K562 (cell line): Measurements from ENCODE around the gene CCDC192. TPM values are rescaled to one million over a fixed set of nuclear protein-coding genes. Genes with fewer than 3 reads are reported as not detected.

ENCODE experiments used
- ATAC-seq: fragments of 200-7000 bp; cut with Tn5 transposase; 3 replicates; pipeline ENCODE4 v1.9.1; 2020; ENCODE audit warnings: moderate library complexity
- BruUV-seq: library from RNA; stranded (reverse); fragments of 400-500 nt; replicated peaks from 2 replicates; lab custom pipeline; 2021; lab: Mats Ljungman, UMichigan
- CTCF ChIA-PET: fragments of 300-600 bp; formaldehyde crosslinking; extraction: SDS; loops from one replicate; lab custom pipeline; 2021; ENCODE audit warnings: low intra/inter-chr PET ratio; lab: Yijun Ruan, JAX
- POLR2A ChIA-PET: fragments of 300-600, 350-650 bp; sonication (Branson Sonifier 250); formaldehyde crosslinking; extraction: SDS; loops from one replicate; lab custom pipeline; 2021; ENCODE audit warnings: antibody characterized with exemption, inconsistent platforms; lab: Yijun Ruan, JAX
- DNase-seq, 4 experiments: peaks; one replicate each; pipeline versions ENCODE4 v3.0.0 to v3.0.0-alpha.2; 2011 to 2018; ENCODE audit warnings: low spot score in 3 of 4, mixed read lengths in 3 of 4; ENCODE audit errors: extremely low read depth in 1 of 4
- FAIRE-seq: peaks from 2 replicates; lab custom pipeline; 2011; peaks lifted over from hg19 to GRCh38; lab: Jason Lieb, UNC
- H2AFZ ChIP-seq: 2 replicates; pipeline ENCODE4 v1.6.0; 2011; ENCODE audit warnings: low read depth, low read length, control low read depth, inconsistent platforms
- H3K27ac ChIP-seq: fragments of 200-600 bp; 3 replicates; pipeline ENCODE4 v1.8.0; 2011; ENCODE audit warnings: low read depth, mild to moderate bottlenecking, control low read depth, inconsistent platforms, low read length, moderate library complexity, mixed read lengths; ENCODE audit errors: extremely low read depth
- H3K27me3 ChIP-seq, 2 experiments: fragments of 300-600 bp in 1 of 2; 2 replicates in 1 of 2; 3 replicates in 1 of 2; pipeline versions ENCODE4 v1.6.0 to v1.8.0; 2011; ENCODE audit warnings: inconsistent platforms in 2 of 2, low read length in 2 of 2, mild to moderate bottlenecking in 1 of 2, mixed read lengths in 1 of 2, moderate library complexity in 1 of 2; ENCODE audit not compliant: control insufficient read depth in 2 of 2, insufficient read depth in 2 of 2
- H3K36me3 ChIP-seq: fragments of 300-600 bp; 3 replicates; pipeline ENCODE4 v1.8.0; 2011; ENCODE audit warnings: mild to moderate bottlenecking, low read length, inconsistent platforms; ENCODE audit not compliant: control insufficient read depth, insufficient read depth
- H3K4me1 ChIP-seq, 2 experiments: fragments of 200-600 bp in 1 of 2; replicated peaks in 1 of 2; 2 replicates in 1 of 2; 3 replicates in 1 of 2; pipeline versions ENCODE4 v1.5.1 to v1.8.0; 2011; ENCODE audit warnings: inconsistent platforms in 2 of 2, low read length in 2 of 2, mild to moderate bottlenecking in 1 of 2, mixed read lengths in 1 of 2, moderate library complexity in 1 of 2; ENCODE audit not compliant: control insufficient read depth in 2 of 2, insufficient read depth in 2 of 2
- H3K4me2 ChIP-seq: 2 replicates; pipeline ENCODE4 v1.6.1; 2011; ENCODE audit warnings: low read length, control low read depth, inconsistent platforms, mixed read lengths; ENCODE audit not compliant: insufficient read depth
- H3K4me3 ChIP-seq: fragments of 200-600 bp; sonication (generic), shearing (Covaris generic); 2 replicates; pipeline ENCODE4 v1.5.1; 2016; ENCODE audit warnings: control low read depth, inconsistent platforms
- H3K79me2 ChIP-seq: fragments of 200-600 bp; 3 replicates; pipeline ENCODE4 v1.8.0; 2011; ENCODE audit warnings: low read length, inconsistent platforms; ENCODE audit not compliant: control insufficient read depth, insufficient read depth
- H3K9ac ChIP-seq, 2 experiments: 2 replicates each; pipeline versions ENCODE4 v1.6.0 to v1.6.1; 2011; ENCODE audit warnings: low read depth in 2 of 2, low read length in 2 of 2, control low read depth in 1 of 2, inconsistent platforms in 1 of 2, mild to moderate bottlenecking in 1 of 2, mixed read lengths in 1 of 2; ENCODE audit not compliant: insufficient read depth in 1 of 2
- H3K9me1 ChIP-seq: one replicate; pipeline ENCODE4 v1.6.0; 2011; ENCODE audit warnings: inconsistent platforms, mild to moderate bottlenecking, low read length, moderate library complexity; ENCODE audit not compliant: control insufficient read depth, insufficient read depth
- H3K9me3 ChIP-seq: replicated peaks from 2 replicates; pipeline ENCODE4 v1.5.1; 2011; ENCODE audit warnings: low read depth, low read length, inconsistent platforms; ENCODE audit not compliant: control insufficient read depth, insufficient read depth
- H4K20me1 ChIP-seq: replicated peaks from 2 replicates; pipeline ENCODE4 v1.6.1; 2011; ENCODE audit warnings: low read length, inconsistent platforms, mixed read lengths; ENCODE audit not compliant: control insufficient read depth, insufficient read depth
- CBX3 ChIP-seq, 2 experiments: IDR thresholded peaks; 1 replicate in 1 of 2; 2 replicates in 1 of 2; pipeline ENCODE4 v1.6.1; 2012; ENCODE audit warnings: inconsistent platforms in 2 of 2, low read length in 2 of 2, borderline replicate concordance in 1 of 2, control low read depth in 1 of 2
- CEBPZ ChIP-seq: fragments of 150-350 bp; IDR thresholded peaks from 2 replicates; pipeline ENCODE4 v1.6.1; 2014; ENCODE audit warnings: low read depth, mild to moderate bottlenecking, low read length, borderline replicate concordance
- MTA2 ChIP-seq: fragments of 450-650 bp; IDR thresholded peaks from 2 replicates; pipeline ENCODE4 v1.6.1; 2016; ENCODE audit warnings: low read depth
- POU5F1 ChIP-seq: fragments of 150-350 bp; IDR thresholded peaks from 2 replicates; pipeline ENCODE4 v1.6.1; 2014; ENCODE audit warnings: borderline replicate concordance, low read length, low read depth, mild to moderate bottlenecking; ENCODE audit not compliant: partially characterized antibody
- PURB ChIP-seq: sonication (generic); formaldehyde crosslinking; IDR thresholded peaks from 2 replicates; pipeline ENCODE4 v1.9.0; 2021; ENCODE audit warnings: low read depth, mild to moderate bottlenecking, missing genetic modification reagents
- SRF ChIP-seq, 2 experiments: fragments of 250-450, 450-650 bp in 1 of 2; sonication (Bioruptor Pico) in 1 of 2; sonication (generic) in 1 of 2; formaldehyde crosslinking; IDR thresholded peaks; 2 replicates each; pipeline versions ENCODE4 v1.5.0 to v1.5.1; 2020 to 2022; ENCODE audit warnings: mild to moderate bottlenecking in 1 of 2, missing genetic modification reagents in 1 of 2
- SRSF7 ChIP-seq: fragments of 200-400 bp; formaldehyde crosslinking; optimal IDR thresholded peaks from 2 replicates; pipeline ENCODE3; 2017; ENCODE audit warnings: mild to moderate bottlenecking, low read depth, low read length
- TFAM ChIP-seq: fragments of 250-450 bp; sonication (Bioruptor Pico); conservative IDR thresholded peaks from 2 replicates; pipeline ENCODE4 v1.5.0; 2021; ENCODE audit warnings: mild to moderate bottlenecking, moderate library complexity
- TGIF2 ChIP-seq: sonication (generic); formaldehyde crosslinking; IDR thresholded peaks from 2 replicates; pipeline ENCODE4 v1.8.1; 2022; ENCODE audit warnings: mild to moderate bottlenecking, missing genetic modification reagents, moderate library complexity
- TRIM28 ChIP-seq: fragments of 450-650 bp; IDR thresholded peaks from 2 replicates; pipeline ENCODE4 v1.6.1; 2017
- ZNF174 ChIP-seq: fragments of 250-450 bp; sonication (Bioruptor Pico); IDR thresholded peaks from 2 replicates; pipeline ENCODE4 v1.4.0; 2020; ENCODE audit warnings: mild to moderate bottlenecking
- ZNF324 ChIP-seq: fragments of 250-450 bp; sonication (Bioruptor Pico); IDR thresholded peaks from 2 replicates; pipeline ENCODE4 v1.4.0; 2020; ENCODE audit warnings: mild to moderate bottlenecking
- ZNF57 ChIP-seq: fragments of 450-650 bp; formaldehyde crosslinking; IDR thresholded peaks from 2 replicates; pipeline ENCODE4 v1.4.0; 2020; ENCODE audit warnings: mild to moderate bottlenecking, moderate library complexity
- ZNF644 ChIP-seq: fragments of 200-800 bp; sonication (Bioruptor generic); IDR thresholded peaks from 2 replicates; pipeline ENCODE4 v1.6.1; 2016; ENCODE audit warnings: low read depth, missing genetic modification characterization, missing compliant biosample characterization
- ZNF707 ChIP-seq: fragments of 250-450 bp; sonication (Bioruptor Pico); conservative IDR thresholded peaks from 2 replicates; pipeline ENCODE4 v1.8.0; 2022; ENCODE audit warnings: inconsistent platforms, mild to moderate bottlenecking, moderate library complexity
- WGBS: fragments of 100-300 bp; shearing (Covaris generic); methylation state at CpG from one replicate; pipeline ENCODE4 v1.1.6; 2016; ENCODE audit warnings: low coverage, mixed read lengths; ENCODE audit not compliant: insufficient coverage; ENCODE audit errors: missing lambda C conversion rate; 5-methylcytosine and 5-hydroxymethylcytosine counted together
- in situ Hi-C: fragments of 300-500 bp; cut with MboI; formaldehyde crosslinking; loops from 4 replicates; pipeline ENCODE4 v1.15.0; 2018; ENCODE audit warnings: inconsistent platforms, mixed read lengths
- intact Hi-C: fragments of 100-400 bp; cut with micrococcal nuclease; formaldehyde crosslinking; loops from 2 replicates; pipeline ENCODE4 v1.14.2; 2022
- polyA plus RNA-seq, 8 experiments: library from polyadenylated mRNA; depleted of rRNA in 4 of 8; stranded (reverse) in 5 of 8; unstranded in 3 of 8; fragments of >200 nt; fragmentation: Nextera tagmentation in 2 of 8; fragmentation: Illumina TruSeq in 1 of 8; extraction: Ambion mirVana in 2 of 8; extraction: Trizol in 1 of 8; gene quantifications; 2 replicates each; pipeline versions ENCODE4 v1.2.1 to v1.2.3, GENCODE V29; 2011 to 2014; ENCODE audit warnings: inconsistent platforms in 1 of 8, missing spikeins in 1 of 8
- total RNA-seq, 7 experiments: library from RNA; depleted of rRNA in 6 of 7; stranded (reverse); fragments of >200 nt in 6 of 7; fragmentation: Illumina TruSeq in 2 of 7; extraction: Trizol in 2 of 7; gene quantifications; 2 replicates each; pipeline versions ENCODE4 v1.2.1 to v1.2.3, GENCODE V29; 2011 to 2021; ENCODE audit warnings: low replicate concordance in 1 of 7
- TF ChIP-seq, protein P1 (sequence below): fragments of 250-450 bp; sonication (Bioruptor Pico); IDR thresholded peaks from 2 replicates; pipeline ENCODE4 v1.5.0; 2021; ENCODE audit warnings: mild to moderate bottlenecking, moderate library complexity

The CCDC192 gene
- total and polyA plus RNA-seq, 9 of the 15 experiments (the other 6 are each of a cell fraction or from before 2014, with no cell fraction given): 0.21 to 0.66 (median 0.38) TPM; not detected in 2

- Histone ChIP-seq H3K79me2 (no peaks in the 10 kb centered on the region), H4K20me1 (no peaks in the 10 kb centered on the region), H2AFZ (no peak overlapping the region), H3K4me3 (no peak overlapping the region), H3K9me3 (no peaks in the 10 kb centered on the region), H3K4me2 (no peak overlapping the region), H3K4me1 (no peaks in the 10 kb centered on the region), H3K36me3 (no peaks in the 10 kb centered on the region), H3K9me1 (no peaks in the 10 kb centered on the region), H3K27ac (no peak overlapping the region), H3K9ac (no peak overlapping the region), H3K27me3 (no peaks in the 10 kb centered on the region)
- no peak for FAIRE-seq
- BruUV-seq: no TSS peak
- no peak for DNase-seq
- POLR2A ChIA-PET: no interaction called here
- intact Hi-C loops (no loop called here), in situ Hi-C loops (no loop called here)
- no peak for ATAC-seq
- CTCF ChIA-PET: no interaction called here
- 0% methylated on average over 4 of the region's 4 CpGs for WGBS
- TF ChIP-seq TRIM28 (no peak), SRF (CRISPR knock-in tag; IDR thresholded peaks at IDR 0.05) (no peak), ZNF174 (no peak), ZNF57 (CRISPR knock-in tag) (no peak), MTA2 (no peak), POU5F1 (no peak), CEBPZ (no peak), TFAM (CRISPR knock-in tag) (no peak), ZNF707 (no peak), CBX3 (IDR thresholded peaks at IDR 0.05; ENCODE audit: borderline replicate concordance in 1 of 2, low read length in 2 of 2) (no peak), PURB (CRISPR knock-in tag) (no peak), ZNF324 (no peak), TGIF2 (no peak), SRSF7 (no peak), ZNF644 (tag) (no peak)
- TF ChIP-seq, protein P1, sequence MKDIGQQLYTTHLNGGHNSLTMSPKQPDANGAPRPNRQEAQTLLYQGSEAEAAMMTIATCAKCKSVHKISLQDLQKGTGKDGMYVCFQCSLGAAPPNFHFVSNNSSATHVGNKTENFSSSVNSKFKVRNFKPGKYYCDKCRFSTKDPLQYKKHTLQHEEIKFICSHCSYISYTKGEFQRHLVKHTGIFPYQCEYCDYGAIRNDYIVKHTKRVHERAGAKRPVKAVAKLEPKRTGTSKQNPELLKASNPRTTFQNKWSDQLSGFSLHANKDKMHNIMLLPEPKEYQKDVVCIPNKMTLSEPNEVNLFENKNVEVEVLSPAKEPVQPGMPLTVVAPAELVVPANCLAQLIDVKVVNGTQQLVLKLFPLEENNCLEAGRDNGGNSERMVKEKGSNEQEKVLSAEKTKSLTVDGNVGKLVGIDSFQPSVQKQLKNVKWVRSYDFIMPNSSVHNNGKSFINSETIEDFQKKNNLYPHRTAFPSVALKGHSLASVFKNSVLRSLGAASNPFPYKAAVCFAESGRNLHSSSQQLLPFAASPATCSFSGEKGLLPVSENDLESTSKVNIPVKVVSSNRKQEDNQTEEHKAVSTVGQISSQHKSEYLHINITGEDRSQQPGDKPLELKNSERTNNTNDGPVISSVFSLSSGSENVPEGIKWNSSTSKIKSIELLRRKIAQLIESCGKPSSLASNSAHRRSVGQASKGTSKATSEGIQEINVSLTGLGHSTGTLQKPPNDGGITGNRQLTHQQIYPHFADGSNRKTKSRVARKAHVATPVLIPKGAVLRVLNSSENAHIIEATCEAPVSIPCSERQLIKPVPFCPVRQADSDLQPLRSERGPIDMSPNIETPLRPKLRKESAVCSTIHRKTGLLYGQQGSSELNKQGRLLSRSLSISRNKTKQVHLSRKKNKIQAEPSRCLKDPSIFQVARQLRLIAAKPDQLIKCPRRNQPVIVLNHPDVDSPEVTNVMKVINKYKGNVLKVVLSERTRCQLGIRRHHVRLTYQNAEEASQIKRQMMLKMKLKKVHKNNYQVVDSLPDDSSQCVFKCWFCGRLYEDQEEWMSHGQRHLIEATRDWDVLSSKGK (CRISPR knock-in tag): no peak
Measured at GRCh38 chr5:127683008-127683407, 20.2 kb upstream of the CCDC192 start.
